H1 (cell line): Measurements from ENCODE around the gene MYO7B. TPM values are rescaled to one million over a fixed set of nuclear protein-coding genes. Genes with fewer than 3 reads are reported as not detected.
"Not testable (repeated sequence)": the region's sequence is repeated elsewhere in the genome, so short reads cannot be mapped to it uniquely, and the experiment has no call there.

Experiments used
- CTCF ChIA-PET: fragments of 300-600 bp; sonication (Branson Sonifier 250); formaldehyde crosslinking; loops from one replicate; lab custom pipeline; 2021; ENCODE audit not compliant: partially characterized antibody; lab: Charles Lee
- POLR2A ChIA-PET: fragments of 300-600 bp; sonication (Branson Sonifier 250); formaldehyde crosslinking; loops from one replicate; lab custom pipeline; 2021; ENCODE audit warnings: inconsistent platforms; ENCODE audit not compliant: partially characterized antibody; lab: Charles Lee
- DNase-seq, 2 experiments: peaks; one replicate each; pipeline versions ENCODE4 v3.0.0 to v3.0.0-alpha.2; 2010 to 2022; ENCODE audit warnings: low spot score in 2 of 2, low read depth in 1 of 2, mixed read lengths in 1 of 2
- FAIRE-seq: peaks from 2 replicates; lab custom pipeline; 2011; peaks lifted over from hg19 to GRCh38; lab: Jason Lieb, UNC
- H2AFZ ChIP-seq: 2 replicates; pipeline ENCODE4 v1.8.1; 2012; ENCODE audit warnings: low read length, inconsistent platforms
- H2AK5ac ChIP-seq: 2 replicates; pipeline ENCODE4 v1.6.1; 2013; ENCODE audit warnings: low read depth, low read length
- H2BK120ac ChIP-seq: replicated peaks from 2 replicates; pipeline ENCODE3; 2013; ENCODE audit warnings: low read depth, low read length, inconsistent platforms
- H2BK12ac ChIP-seq: 2 replicates; pipeline ENCODE4 v1.6.1; 2013; ENCODE audit warnings: low read depth, low read length
- H2BK15ac ChIP-seq: 2 replicates; pipeline ENCODE4 v1.6.1; 2013; ENCODE audit warnings: low read length
- H2BK20ac ChIP-seq: 2 replicates; pipeline ENCODE4 v1.6.1; 2013; ENCODE audit warnings: low read length
- H2BK5ac ChIP-seq: 2 replicates; pipeline ENCODE4 v1.6.1; 2013; ENCODE audit warnings: low read depth, low read length
- H3K14ac ChIP-seq: 2 replicates; pipeline ENCODE4 v1.6.1; 2013; ENCODE audit warnings: inconsistent platforms; ENCODE audit not compliant: insufficient read length
- H3K18ac ChIP-seq: 2 replicates; pipeline ENCODE4 v1.6.1; 2013; ENCODE audit warnings: low read length; ENCODE audit errors: extremely low read depth
- H3K23ac ChIP-seq: 2 replicates; pipeline ENCODE4 v1.6.1; 2013; ENCODE audit warnings: inconsistent platforms; ENCODE audit not compliant: insufficient read length
- H3K23me2 ChIP-seq: 2 replicates; pipeline ENCODE4 v1.6.1; 2013; ENCODE audit warnings: low read depth, low read length
- H3K27ac ChIP-seq: 2 replicates; pipeline ENCODE4 v1.6.1; 2011; ENCODE audit warnings: low read depth, low read length, inconsistent platforms
- H3K27me3 ChIP-seq, 4 experiments: replicated peaks in 1 of 4; 1 replicate in 1 of 4; 2 replicates in 3 of 4; pipeline versions ENCODE4 v1.6.1 to v1.8.1; 2011 to 2013; ENCODE audit warnings: low read length in 3 of 4, mild to moderate bottlenecking in 3 of 4, inconsistent platforms in 2 of 4, mixed read lengths in 2 of 4, moderate library complexity in 1 of 4; ENCODE audit not compliant: control insufficient read depth in 3 of 4, insufficient read depth in 3 of 4; ENCODE audit errors: extremely low read depth in 1 of 4
- H3K36me3 ChIP-seq, 4 experiments: 2 replicates each; pipeline versions ENCODE4 v1.6.1 to v1.8.1; 2011 to 2013; ENCODE audit warnings: mild to moderate bottlenecking in 4 of 4, low read length in 3 of 4, moderate library complexity in 2 of 4, control low read depth in 1 of 4, inconsistent platforms in 1 of 4; ENCODE audit not compliant: insufficient read depth in 4 of 4, control insufficient read depth in 2 of 4
- H3K4ac ChIP-seq: replicated peaks from 2 replicates; pipeline ENCODE3; 2013; ENCODE audit warnings: low read length, low read depth, mixed read lengths, inconsistent platforms; ENCODE audit not compliant: insufficient read length
- H3K4me1 ChIP-seq, 4 experiments: replicated peaks in 1 of 4; 1 replicate in 1 of 4; 2 replicates in 3 of 4; pipeline versions ENCODE4 v1.6.1 to v1.8.1; 2011 to 2013; ENCODE audit warnings: low read length in 3 of 4, inconsistent platforms in 2 of 4, mixed read lengths in 1 of 4; ENCODE audit not compliant: insufficient read depth in 4 of 4, control insufficient read depth in 3 of 4
- H3K4me2 ChIP-seq, 2 experiments: 2 replicates each; pipeline versions ENCODE4 v1.6.1 to v1.8.1; 2011 to 2013; ENCODE audit warnings: low read depth in 2 of 2, low read length in 2 of 2, control low read depth in 1 of 2, inconsistent platforms in 1 of 2, mild to moderate bottlenecking in 1 of 2; ENCODE audit not compliant: insufficient read depth in 1 of 2
- H3K4me3 ChIP-seq, 4 experiments: fragments of 200-600, 300-600 bp in 1 of 4; sonication (generic), shearing (Covaris generic), sonication (Bioruptor Twin) in 1 of 4; 2 replicates each; pipeline versions ENCODE4 v1.5.1 to v1.8.1; 2011 to 2016; ENCODE audit warnings: low read length in 4 of 4, low read depth in 3 of 4, control low read depth in 2 of 4, inconsistent platforms in 2 of 4, mild to moderate bottlenecking in 2 of 4, mixed read lengths in 1 of 4, moderate library complexity in 1 of 4; ENCODE audit not compliant: insufficient read depth in 2 of 4; ENCODE audit errors: extremely low read depth in 1 of 4
- H3K56ac ChIP-seq: replicated peaks from 2 replicates; pipeline ENCODE3; 2013; ENCODE audit warnings: low read depth, mild to moderate bottlenecking, mixed read lengths, low read length, inconsistent platforms; ENCODE audit not compliant: insufficient read length
- H3K79me1 ChIP-seq: 2 replicates; pipeline ENCODE4 v1.6.1; 2013; ENCODE audit warnings: low read depth, low read length, control low read depth
- H3K79me2 ChIP-seq, 2 experiments: 2 replicates each; pipeline versions ENCODE4 v1.6.1 to v1.8.1; 2012 to 2013; ENCODE audit warnings: low read length in 2 of 2, mild to moderate bottlenecking in 2 of 2, inconsistent platforms in 1 of 2; ENCODE audit not compliant: insufficient read depth in 2 of 2, control insufficient read depth in 1 of 2
- H3K9ac ChIP-seq, 4 experiments: replicated peaks in 1 of 4; 1 replicate in 1 of 4; 2 replicates in 3 of 4; pipeline versions ENCODE4 v1.6.1 to v1.8.1; 2011 to 2013; ENCODE audit warnings: low read depth in 3 of 4, low read length in 3 of 4, control low read depth in 2 of 4, mild to moderate bottlenecking in 2 of 4, moderate library complexity in 2 of 4, inconsistent platforms in 1 of 4; ENCODE audit errors: extremely low read depth in 1 of 4
- H3K9me3 ChIP-seq, 2 experiments: 2 replicates each; pipeline versions ENCODE4 v1.6.1 to v1.8.1; 2012 to 2013; ENCODE audit warnings: mild to moderate bottlenecking in 2 of 2, moderate library complexity in 2 of 2, control low read depth in 1 of 2, inconsistent platforms in 1 of 2, low read depth in 1 of 2, low read length in 1 of 2, mixed read lengths in 1 of 2; ENCODE audit not compliant: insufficient read depth in 2 of 2
- H4K20me1 ChIP-seq, 2 experiments: replicated peaks in 1 of 2; 2 replicates each; pipeline versions ENCODE3 to v1.8.1; 2011 to 2013; ENCODE audit warnings: inconsistent platforms in 2 of 2, low read length in 2 of 2, mild to moderate bottlenecking in 1 of 2; ENCODE audit not compliant: insufficient read depth in 2 of 2, control insufficient read depth in 1 of 2
- H4K5ac ChIP-seq: 2 replicates; pipeline ENCODE4 v1.6.1; 2013; ENCODE audit warnings: low read length, low read depth, mixed read lengths, inconsistent platforms; ENCODE audit not compliant: insufficient read length
- H4K8ac ChIP-seq: 2 replicates; pipeline ENCODE4 v1.8.0; 2013; ENCODE audit warnings: mild to moderate bottlenecking, moderate library complexity, low read length, inconsistent platforms; ENCODE audit not compliant: insufficient read depth; ENCODE audit errors: extremely low read depth
- H4K91ac ChIP-seq: replicated peaks from 2 replicates; pipeline ENCODE3; 2013; ENCODE audit warnings: low read length, mixed read lengths, inconsistent platforms; ENCODE audit not compliant: insufficient read length
- WGBS, 2 experiments: shearing (Covaris generic) in 1 of 2; methylation state at CpG; one replicate each; pipeline versions ENCODE4 v1.1.6 to v1.1.7; 2013 to 2015; ENCODE audit warnings: low lambda C conversion rate in 2 of 2, mixed read lengths in 2 of 2, inconsistent platforms in 1 of 2, low coverage in 1 of 2, missing lambda C conversion rate in 1 of 2; ENCODE audit not compliant: insufficient replicate concordance in 2 of 2, insufficient coverage in 1 of 2, insufficient read length in 1 of 2; ENCODE audit errors: extremely low coverage in 1 of 2, missing lambda C conversion rate in 1 of 2; 5-methylcytosine and 5-hydroxymethylcytosine counted together
- polyA plus RNA-seq, 7 experiments: library from polyadenylated mRNA; depleted of rRNA in 3 of 7; stranded (reverse) in 5 of 7; unstranded in 2 of 7; fragments of >200 nt in 5 of 7; fragments of 200-250 nt in 2 of 7; gene quantifications; 1 replicate in 5 of 7; 2 replicates in 1 of 7; 4 replicates in 1 of 7; pipeline versions ENCODE4 v1.2.1 to v1.2.3, GENCODE V29; 2011 to 2013; ENCODE audit warnings: missing spikeins in 2 of 7, mixed read lengths in 2 of 7
- total RNA-seq: library from RNA; stranded (reverse); fragmentation: NEBNext Ultra II Directional; extraction: Animal tissue kit (Norgen Biotek cat#: 25700); gene quantifications from 2 replicates; pipeline ENCODE4 v1.2.1, GENCODE V29; 2021

Gene MYO7B
- total and polyA plus RNA-seq, 2 of the 8 experiments (the other 6 are each of a cell fraction or from before 2014, with no cell fraction given) = not detected

GRCh38 chr2:127543013-127543501 is 7.6 kb downstream of the MYO7B start:
- H2AFZ ChIP-seq, CTCF ChIA-PET, H3K4me3 ChIP-seq: not testable (repeated sequence)

More at GRCh38 chr2:127543013-127543501, 7.6 kb downstream of the MYO7B start:
- H3K4ac ChIP-seq, H3K27me3 ChIP-seq, H4K91ac ChIP-seq, DNase-seq, H2BK20ac ChIP-seq, H3K18ac ChIP-seq, H3K14ac ChIP-seq, H3K56ac ChIP-seq, H2BK120ac ChIP-seq, H4K8ac ChIP-seq, H3K79me2 ChIP-seq, H2AK5ac ChIP-seq, H3K4me2 ChIP-seq, H4K20me1 ChIP-seq, H3K36me3 ChIP-seq, H3K9ac ChIP-seq, H3K27ac ChIP-seq, H3K4me1 ChIP-seq, H2BK15ac ChIP-seq, H3K23me2 ChIP-seq, H2BK12ac ChIP-seq, H3K23ac ChIP-seq, H3K9me3 ChIP-seq, POLR2A ChIA-PET, H2BK5ac ChIP-seq, H4K5ac ChIP-seq, FAIRE-seq, H3K79me1 ChIP-seq: not testable (repeated sequence)
- WGBS, 2 experiments = 80% methylated on average over 8 of the region's 8 CpGs; no CpG with 5 or more reads in 1 of the 2 experiments
